Lung microvascular endothelial cell (primary cell): ENCODE results near the gene DNMBP. TPM values are rescaled to one million over a fixed set of nuclear protein-coding genes. Genes with fewer than 3 reads are reported as not detected.
"Not testable (repeated sequence)": the region's sequence is repeated elsewhere in the genome, so short reads cannot be mapped to it uniquely, and the experiment has no call there.

Source experiments
- DNase-seq, 2 donors: peaks; one replicate each; pipeline versions ENCODE4 v3.0.0 to v3.0.0-alpha.2; 2010; ENCODE audit warnings: low read depth in 2 of 2
- total RNA-seq: library from RNA; depleted of rRNA; stranded (reverse); fragments of >200 nt; gene quantifications from 2 replicates; pipeline ENCODE4 v1.2.1, GENCODE V29; 2014

DNMBP gene
- total RNA-seq, 1 donor from 2014 or later: 31.7 TPM

DNA sequence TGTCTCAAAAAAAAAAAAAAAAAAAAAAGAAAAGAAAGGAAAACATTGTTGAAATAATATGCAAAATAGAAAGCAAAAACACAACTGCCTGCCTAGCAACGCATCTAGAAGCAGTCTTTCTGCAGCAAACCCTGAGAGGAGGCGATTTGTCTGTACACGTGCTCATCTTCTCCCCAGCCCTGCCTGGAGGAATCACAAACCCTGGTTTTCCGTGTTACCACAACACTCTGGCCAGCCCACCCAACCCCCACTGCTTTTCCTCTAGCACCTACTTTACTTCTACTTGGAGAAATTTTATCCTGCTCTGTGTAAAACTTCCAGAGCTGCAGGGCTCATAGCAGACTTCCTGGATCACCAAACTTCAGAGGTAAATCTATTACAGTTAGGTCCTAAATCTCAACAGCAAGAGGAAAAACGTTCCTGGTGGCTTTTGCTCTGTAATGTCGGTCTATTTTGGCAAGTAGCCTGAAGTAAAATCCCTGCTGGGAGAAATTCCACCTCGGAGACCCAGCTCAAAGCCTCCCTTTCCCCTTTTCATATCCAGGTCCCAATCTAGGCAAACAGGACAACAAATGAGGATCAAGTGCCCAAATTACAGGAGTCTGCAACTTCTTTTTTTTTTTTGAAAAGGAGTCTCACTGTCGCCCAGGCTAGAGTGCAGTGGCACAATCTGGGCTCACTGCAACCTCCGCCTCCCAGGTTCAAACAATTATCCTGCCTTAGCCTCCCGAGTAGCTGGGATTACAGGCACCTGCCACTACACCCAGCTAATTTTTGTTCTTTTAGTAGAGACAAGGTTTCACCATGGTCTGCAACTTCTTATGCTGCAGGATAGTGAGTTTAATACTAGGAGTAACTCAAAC is 91.6 kb downstream of the DNMBP start:
- peak; percentile 72 to 84 for DNase-seq

DNA sequence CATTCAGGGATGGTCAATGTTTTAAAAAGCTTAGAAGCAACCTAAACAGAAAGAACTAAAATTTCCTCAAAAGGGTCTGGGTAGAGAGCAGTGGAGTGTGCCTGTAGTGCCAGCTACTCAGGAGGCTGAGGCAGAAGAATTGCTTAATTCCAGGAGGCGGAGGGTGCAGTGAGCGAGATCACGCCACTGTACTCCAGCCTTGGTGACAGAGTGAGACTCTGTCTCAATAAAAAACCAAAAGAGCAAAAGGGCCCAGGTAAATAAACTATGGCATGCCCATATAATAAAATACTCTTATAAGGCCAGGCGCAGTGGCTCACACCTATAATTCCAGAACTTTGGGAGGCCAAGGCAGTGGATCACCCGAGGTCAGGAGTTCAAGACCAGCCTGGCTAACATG is 93.0 kb downstream of the DNMBP start:
- no peak for DNase-seq

DNA sequence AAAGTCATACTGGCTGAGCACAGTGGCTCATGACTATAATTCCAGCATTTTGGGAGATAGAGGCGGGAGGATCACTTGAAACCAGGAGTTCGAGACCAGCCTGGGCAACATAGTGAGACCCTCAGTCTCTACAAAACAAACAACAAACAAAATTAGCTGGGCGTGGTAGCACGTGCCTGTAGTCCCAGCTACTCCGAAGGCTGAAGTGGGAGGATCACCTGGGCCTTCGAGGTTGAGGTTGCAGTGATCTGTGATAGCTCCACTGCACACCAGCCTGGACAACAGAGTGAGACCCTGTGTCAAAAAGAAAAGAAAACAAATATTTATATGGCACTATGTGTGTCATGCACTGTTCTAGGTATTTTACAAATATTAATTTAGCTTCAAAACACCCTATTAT is 94.3 kb downstream of the DNMBP start:
- DNase-seq: no peak

DNA sequence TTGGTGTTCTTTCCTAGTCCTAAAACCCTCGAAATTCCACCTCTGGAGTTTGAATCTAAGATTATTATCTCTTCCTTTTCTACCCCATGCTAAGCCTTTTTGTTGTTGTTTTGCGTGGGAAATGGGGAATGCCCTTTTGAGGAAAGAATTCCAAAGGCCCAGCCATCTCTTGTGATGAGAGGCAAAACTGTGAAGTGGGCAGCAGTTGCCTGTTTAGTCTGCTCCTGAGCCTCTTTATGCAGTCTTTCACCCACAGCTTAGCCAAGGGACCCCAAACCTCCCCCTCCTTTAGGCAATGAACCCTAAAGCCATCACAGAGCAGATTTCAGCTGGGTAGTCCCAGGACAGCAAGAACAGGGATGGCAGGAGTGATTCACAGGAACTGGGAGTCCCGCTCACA is 95.5 kb downstream of the DNMBP start:
- DNase-seq: no peak

DNA sequence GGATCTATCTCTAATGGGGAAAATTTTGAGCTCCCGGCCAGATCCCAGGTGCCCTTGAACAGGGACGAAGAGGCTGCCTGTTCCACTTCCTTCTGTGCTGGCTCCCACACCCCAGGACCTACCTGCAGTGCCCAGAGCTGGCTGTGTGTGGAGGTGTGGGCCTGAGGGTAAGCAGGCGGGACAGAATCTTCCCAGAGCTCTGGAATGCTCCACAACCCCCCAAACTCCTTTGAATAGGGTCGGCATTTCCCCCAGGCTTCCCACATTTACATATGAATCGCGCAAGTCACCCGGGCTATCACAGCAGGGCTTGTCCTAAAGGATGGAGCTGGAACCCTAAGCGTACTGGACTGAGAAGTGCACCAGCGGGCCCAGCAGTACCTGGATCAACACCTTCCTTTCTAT is 95.9 kb downstream of the DNMBP start:
- DNase-seq: peak in 1 of 2 donors; percentile 31

DNA sequence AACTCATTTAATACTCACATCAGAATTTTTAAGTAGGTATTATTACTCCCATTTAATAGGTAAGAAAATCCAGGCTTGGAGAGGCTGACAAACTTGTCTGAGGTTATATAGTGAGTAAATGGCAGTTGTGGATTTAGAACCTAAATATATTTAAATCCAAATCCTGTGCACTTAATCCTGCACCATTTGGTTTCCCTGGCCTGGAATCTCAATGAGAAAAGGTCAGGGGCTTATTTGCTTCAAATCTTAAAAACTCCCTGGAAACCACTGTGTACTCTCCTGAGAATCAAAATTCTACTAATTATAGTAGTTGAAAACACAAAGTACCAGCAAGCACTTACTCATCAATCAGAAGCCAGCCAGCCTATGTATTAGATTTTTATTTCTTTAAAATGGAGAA is 97.7 kb downstream of the DNMBP start:
- DNase-seq: no peak

DNA sequence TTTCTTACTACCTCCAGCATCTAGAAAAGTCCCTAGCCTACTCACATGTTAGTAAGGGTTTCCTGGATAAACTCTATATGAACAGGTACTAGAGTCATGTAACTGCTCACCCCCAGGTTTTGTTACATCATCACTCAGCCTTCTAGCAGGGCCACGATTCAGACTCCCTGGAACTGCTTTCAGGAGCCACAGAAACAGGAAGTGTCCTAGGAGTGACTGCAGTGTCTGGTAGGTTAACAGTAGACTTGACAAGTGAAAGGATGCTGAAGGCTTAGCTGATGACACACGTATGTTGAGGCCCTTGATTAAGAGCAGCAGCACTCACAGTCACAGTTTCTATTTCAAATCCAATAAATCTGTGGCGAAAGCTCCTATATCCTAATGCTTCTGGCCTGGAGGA is 101.2 kb downstream of the DNMBP start:
- DNase-seq: peak in 1 of 2 donors; percentile 46

DNA sequence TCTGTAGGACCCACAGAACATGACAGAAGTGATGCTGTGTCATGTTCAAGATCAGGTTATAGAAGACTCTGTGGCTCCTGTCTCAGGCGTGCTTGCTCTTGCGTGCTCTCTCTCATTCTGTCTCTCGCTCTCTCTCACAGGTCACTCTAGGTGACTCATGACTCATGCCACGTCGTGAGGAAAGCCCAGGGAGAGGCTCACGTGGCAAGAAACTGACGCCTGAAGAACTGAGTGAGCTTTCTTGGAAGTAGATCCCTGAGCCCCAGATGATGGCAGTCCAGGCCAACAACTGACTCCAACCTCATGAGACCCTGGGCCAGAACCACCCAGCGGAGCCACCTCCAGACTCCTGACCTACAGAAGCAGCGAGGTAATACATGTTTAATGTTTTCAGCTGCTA is 103.3 kb downstream of the DNMBP start:
- peak in 1 of 2 donors; percentile 97 for DNase-seq

DNA sequence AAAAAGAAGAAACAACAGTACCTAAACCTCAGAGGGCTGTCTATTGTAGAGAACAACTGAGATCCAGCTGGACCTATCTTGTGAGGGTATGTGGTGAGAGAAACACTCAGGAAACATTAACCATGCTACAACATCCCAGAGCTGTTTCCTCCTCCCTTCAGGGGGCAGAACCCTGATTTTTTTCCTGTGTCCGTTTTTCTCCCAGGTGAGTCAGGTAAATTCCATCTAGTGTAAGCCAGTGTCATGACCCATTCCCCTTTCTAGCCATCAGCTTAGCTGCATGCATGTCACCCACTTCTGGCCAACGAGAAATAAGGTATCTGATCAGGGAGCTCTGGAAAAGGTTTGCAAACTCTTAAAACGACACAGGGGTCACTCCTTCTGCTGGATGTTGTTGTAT is 103.8 kb downstream of the DNMBP start:
- DNase-seq: no peak

DNA sequence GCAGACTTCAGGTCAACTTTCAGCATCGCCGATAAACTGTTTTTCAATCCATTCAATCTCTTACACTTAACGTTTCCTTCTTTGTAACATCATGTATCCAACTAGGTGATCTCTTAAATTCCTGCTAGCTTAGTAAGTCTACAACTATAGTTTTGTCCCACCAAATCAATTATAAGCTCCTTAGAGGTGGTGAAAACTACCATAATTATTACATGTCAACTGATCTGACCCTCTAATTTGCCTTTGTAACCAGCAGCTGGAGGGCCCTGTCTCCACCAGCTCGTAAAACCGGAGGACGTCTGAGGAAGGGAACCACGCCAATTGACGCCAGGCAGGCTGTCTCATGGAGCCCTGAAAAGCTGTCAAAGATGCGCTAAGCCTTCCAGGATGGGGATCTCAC is 113.9 kb downstream of the DNMBP start:
- DNase-seq: no peak

DNA sequence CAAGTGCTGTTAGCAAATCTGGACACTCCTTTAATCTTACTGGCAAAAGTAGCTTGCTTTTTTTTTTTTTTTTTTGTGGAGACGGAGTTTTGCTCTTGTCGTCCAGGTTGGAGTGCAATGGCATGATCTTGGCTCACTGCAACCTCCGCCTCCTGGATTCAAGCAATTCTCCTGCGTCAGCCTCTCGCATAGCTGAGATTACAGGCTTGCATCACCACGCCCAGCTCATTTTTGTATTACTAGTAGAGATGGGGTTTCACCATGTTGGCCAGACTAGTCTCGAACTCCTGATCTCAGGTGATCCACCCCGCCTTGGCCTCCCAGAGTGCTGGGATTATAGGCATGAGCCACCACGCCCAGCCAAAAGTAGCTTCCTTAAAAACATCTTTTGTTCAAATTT is 114.7 kb downstream of the DNMBP start:
- not testable (repeated sequence) for DNase-seq

DNA sequence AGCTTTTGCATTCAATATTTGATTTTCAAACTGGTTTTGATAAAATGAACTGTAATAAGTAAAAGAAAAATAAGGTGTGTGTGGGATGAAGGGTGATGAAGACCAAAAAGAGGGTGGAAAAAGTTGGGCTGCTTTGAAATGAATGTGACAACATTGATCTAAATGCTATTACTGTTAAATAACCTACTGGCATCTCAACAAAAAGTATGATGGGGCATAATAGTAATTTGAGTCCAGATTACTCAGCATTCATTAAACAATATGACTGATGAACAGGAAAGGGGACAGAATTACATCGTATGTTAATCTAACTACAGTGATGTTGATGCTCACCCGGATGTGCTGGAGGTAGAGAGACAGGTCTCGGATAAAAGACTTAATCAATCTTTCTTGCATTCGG is 115.1 kb downstream of the DNMBP start:
- DNase-seq: no peak

DNA sequence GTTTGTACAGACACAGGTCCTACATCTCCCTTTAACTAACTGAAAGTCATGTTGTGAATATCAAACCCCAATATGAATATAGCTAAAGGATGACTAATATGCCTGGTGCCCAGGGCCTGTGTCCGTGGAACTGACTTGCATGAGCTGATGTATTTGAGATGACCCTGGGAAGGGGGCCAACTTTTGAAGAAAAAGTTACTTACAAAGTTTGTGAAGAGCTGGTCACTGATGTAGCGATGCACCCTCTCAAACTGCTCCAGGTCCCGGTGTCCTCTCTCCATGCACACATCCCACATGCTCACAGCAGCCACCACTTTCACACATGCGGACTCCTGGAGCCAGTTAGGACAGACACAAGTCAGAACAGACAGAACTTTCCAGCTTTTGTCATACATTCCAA is 121.1 kb downstream of the DNMBP start:
- peak in 1 of 2 donors; percentile 56 for DNase-seq

DNA sequence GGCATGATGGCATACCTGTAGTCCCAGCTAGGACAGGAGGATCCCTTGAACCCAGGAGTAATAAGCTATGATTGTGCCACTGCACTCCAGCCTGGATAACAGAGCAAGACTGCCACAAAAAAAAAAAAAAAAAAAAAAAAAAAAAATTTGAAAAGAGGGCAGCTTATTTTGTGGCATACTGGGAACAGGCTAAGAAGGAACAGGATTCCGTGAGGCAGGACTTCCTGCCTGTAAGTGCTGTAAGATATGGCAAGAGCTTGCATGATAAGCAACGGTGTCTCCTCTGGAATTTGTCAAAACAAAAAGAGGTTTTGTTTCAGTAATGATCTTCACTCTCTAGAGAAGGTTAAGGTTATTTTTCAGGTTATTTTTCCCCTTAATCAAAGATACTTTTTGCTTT is 126.2 kb downstream of the DNMBP start:
- no peak for DNase-seq

DNA sequence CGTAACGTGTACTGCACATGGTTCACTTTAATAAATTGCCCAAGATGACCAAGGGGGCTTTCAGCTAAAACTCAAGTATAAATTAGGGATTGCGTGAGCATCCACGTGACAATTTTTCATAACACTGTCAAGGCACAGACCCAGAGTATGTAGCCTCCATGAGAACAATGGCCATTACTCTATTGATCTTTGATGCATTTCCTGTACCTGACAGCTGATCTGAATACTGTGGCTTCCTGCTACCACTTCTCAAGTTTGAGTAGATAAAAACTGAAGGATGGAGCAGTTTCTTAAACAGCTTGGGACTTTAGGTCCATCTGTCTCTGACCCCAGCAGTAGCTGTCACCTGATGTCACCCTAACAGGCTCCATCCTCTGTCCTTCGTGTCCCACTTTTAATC is 128.4 kb downstream of the DNMBP start:
- peak in 1 of 2 donors; percentile 78 for DNase-seq

DNA sequence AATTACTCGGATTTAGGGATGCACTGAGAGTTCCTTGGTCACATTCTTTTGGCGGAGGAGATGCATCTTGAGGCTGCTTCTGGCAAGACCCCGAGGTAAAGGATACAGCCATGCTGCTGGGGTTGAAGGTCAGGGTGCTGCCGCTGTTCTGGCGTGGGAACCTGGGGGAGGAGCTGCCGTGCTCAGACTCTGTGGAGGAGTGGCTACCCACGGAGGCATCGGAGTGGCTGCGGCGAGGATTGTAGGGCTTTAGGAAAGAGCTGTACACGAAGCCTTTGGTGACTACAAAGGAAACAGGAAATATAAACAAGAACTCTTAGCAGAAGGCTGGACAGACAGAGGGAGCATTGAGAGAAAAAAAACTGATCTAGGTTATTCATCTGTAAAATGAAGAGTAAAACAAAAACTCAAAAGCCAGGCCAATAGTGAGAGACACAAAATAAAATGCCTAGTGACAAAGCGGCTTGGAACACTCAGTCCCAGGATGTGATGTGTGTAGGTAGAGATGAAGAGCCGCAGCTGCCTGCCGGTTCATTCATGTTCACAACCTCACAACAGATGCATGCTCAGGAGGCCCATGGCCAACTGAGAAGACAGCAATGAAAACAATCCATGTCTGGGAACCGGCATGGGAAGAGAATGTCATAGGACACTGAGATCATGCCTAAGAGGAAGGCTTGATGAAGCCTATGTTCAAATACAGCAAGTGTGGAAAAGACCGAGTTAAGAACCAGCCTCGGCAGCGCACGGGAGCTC is 129.5 kb downstream of the DNMBP start:
- DNase-seq: peak; percentile 37 to 97

DNA sequence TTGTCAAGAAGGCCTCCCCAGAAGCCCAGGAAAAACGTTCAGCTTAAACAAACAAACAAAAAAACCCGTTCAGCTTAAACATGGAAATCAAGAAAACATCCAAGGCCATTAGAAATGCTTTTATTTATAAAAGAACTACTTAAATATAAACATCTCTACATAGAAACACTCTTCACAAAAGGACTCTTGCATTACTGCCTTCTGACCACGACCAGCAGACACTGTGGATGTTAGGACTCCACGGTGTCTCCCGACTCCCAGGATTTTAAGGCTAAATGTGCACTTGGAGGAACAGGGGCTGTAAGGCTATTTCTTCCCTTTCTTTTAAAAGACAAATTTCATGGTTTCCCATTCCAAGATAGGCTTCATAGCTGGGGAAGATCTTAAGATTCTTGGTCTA is 134.3 kb downstream of the DNMBP start:
- DNase-seq: no peak

DNA sequence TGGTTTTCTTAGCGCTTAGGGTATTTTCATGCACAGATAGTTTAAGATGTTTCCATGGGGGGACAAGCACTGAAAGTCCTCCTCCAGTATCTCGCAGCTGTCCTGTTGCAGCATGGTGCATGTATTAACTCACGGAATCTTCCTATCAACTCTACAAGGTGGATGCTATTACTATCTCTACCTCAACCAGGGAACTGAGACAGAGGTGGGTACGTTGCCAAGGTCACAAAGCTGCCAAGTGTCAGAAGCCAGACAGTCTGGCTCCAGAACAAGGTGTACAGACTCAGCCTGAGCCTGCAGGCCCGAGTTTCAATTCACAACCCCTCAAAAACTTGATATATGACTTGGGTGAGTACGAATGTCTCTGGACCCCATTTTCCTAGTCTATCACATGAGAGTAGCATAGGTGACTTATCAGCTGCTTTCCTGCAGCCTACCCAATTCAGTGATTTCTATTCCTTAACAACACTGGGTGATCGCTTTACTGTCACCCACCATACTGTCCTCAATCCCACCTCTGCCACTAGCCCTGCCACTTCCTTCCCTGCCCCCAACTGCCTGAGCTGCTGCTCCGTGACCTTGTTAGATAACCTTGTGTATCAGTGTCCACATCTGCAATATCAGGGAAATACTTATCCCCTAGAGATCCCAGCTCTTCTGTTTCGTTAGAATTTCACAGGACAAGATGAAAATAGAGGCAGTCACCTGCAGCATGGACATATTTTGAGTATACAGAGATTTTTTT is 135.2 kb downstream of the DNMBP start:
- DNase-seq: peak in 1 of 2 donors; percentile 16

DNA sequence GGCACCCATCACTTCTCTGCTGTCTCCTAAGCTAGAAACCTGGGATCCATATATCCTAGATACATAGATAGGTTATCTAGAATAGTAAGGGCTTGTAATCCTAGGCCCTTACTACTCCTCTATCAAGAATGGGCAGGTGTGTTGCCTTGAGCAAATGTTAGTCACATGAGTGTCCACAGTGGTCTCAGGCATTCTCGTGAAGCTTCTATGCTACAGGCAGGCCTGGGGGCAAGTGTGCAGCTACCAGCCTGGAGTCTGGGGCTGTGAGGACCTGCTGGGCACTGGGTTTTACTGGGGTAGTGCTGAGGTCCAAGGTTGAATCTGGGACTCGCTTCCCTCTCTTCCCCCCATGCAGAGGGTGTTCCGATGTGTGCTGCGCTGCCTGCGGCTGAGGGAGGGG is 135.9 kb downstream of the DNMBP start:
- DNase-seq: no peak

DNA sequence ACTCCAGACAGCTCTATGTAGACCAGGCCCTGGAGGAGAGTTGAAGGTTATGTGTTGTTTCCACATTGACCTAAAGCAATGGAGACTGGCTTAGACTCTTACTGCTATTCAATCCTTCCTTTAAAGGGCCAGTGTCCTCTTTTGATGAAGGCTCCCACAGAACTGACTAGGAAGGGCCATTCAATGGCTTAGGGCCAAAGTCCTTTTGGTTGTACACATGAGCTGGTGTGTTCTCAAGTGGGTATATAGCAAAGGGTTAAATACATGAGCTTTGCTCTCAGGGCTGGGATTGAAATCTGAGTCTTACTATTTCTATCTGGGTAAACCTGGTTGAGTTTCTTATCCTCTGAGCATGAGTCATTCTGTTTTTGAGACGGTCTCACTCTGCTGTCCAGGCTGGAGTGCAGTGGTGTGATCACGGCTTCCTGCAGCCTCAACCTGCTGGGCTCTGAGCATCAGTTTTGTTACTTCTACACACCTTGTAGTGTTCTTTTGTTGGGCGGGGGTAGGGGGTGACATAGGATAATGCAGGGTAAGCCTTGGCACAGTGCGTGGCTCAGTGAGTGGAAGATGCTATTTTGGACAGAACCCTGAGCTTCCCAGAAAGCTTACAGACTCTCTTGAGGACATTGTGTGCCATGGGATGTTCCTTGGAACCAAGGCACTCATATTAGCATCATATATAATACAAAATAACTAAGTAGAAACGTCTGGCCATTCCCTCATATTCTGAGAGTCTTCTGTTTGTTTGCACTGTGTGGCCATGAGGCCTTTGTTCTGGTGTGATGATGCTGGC is 137.2 kb downstream of the DNMBP start:
- peak in 1 of 2 donors; percentile 57 for DNase-seq

DNA sequence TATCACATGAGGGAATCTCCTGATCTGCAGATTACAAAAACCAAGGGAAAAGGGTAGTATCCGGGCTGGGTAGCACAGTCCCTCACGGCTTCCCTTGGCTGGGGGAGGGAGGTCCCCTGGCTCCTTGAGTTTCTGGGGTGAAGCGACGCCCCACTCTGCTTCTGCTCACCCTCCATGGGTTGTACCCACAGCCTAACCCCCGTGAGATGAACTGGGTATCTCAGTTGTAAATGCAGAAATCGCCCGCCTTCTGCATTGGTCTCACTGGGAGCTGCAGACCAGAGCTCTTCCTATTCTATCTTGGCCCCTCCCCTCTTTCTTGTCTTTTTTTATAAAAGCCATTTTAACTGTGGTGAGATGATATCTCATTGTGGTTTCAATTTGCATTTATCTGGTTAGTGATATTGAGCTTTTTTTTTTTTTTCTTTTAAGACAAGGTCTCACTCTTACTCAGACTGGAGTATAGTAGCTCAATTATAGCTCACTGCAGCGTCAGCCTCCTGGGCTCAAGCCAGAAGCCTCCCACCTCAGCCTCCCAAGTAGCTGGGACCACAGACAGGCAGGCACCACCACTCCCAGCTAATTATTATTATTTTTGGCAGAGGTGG is 139.5 kb downstream of the DNMBP start:
- DNase-seq: no peak
